Astrocyte (in vitro differentiated cells and primary cell): ENCODE measurements around the gene AKAP8. TPM values are rescaled to one million over a fixed set of nuclear protein-coding genes. Genes with fewer than 3 reads are reported as not detected.

Experiments used
- DNase-seq: peaks from one replicate; pipeline ENCODE4 v3.0.0-alpha.2; 2010; ENCODE audit warnings: low read depth
- FAIRE-seq: peaks from 2 replicates; lab custom pipeline; 2011; peaks lifted over from hg19 to GRCh38; lab: Jason Lieb, UNC
- H2AFZ ChIP-seq: 2 replicates; pipeline ENCODE4 v1.6.0; 2012; ENCODE audit warnings: low read depth, low read length, inconsistent platforms
- H3K27ac ChIP-seq: 2 replicates; pipeline ENCODE4 v1.5.1; 2011; ENCODE audit warnings: low read depth, low read length, inconsistent platforms
- H3K27me3 ChIP-seq: 2 replicates; pipeline ENCODE4 v1.6.0; 2011; ENCODE audit warnings: low read length, inconsistent platforms; ENCODE audit not compliant: insufficient read depth
- H3K36me3 ChIP-seq: 2 replicates; pipeline ENCODE4 v1.5.1; 2011; ENCODE audit warnings: low read length, inconsistent platforms; ENCODE audit not compliant: insufficient read depth
- H3K4me1 ChIP-seq: 2 replicates; pipeline ENCODE4 v1.5.1; 2011; ENCODE audit warnings: low read length, inconsistent platforms; ENCODE audit not compliant: insufficient read depth
- H3K4me2 ChIP-seq: 2 replicates; pipeline ENCODE4 v1.6.0; 2012; ENCODE audit warnings: low read length, inconsistent platforms
- H3K4me3 ChIP-seq: 2 replicates; pipeline ENCODE4 v1.5.1; 2011; ENCODE audit warnings: low read depth, mild to moderate bottlenecking, low read length, inconsistent platforms; ENCODE audit not compliant: insufficient read depth
- H3K79me2 ChIP-seq: 2 replicates; pipeline ENCODE4 v1.6.0; 2012; ENCODE audit warnings: mild to moderate bottlenecking, low read length, inconsistent platforms; ENCODE audit not compliant: insufficient read depth
- H3K9ac ChIP-seq: 2 replicates; pipeline ENCODE4 v1.6.0; 2012; ENCODE audit warnings: mild to moderate bottlenecking, low read length, inconsistent platforms
- H3K9me3 ChIP-seq: 2 replicates; pipeline ENCODE4 v1.5.1; 2012; ENCODE audit warnings: low read depth, mild to moderate bottlenecking, low read length, inconsistent platforms; ENCODE audit not compliant: insufficient read depth
- H4K20me1 ChIP-seq: 2 replicates; pipeline ENCODE4 v1.6.0; 2012; ENCODE audit warnings: low read length, inconsistent platforms; ENCODE audit not compliant: insufficient read depth
- H3K27ac Mint-ChIP-seq: one replicate; pipeline ENCODE4 v1.8.0; 2021; ENCODE audit warnings: mild to moderate bottlenecking, mixed read lengths; ENCODE audit not compliant: unreplicated experiment
- H3K27me3 Mint-ChIP-seq: one replicate; pipeline ENCODE4 v1.8.0; 2021; ENCODE audit warnings: low read depth, mixed read lengths; ENCODE audit not compliant: unreplicated experiment
- H3K36me3 Mint-ChIP-seq: one replicate; pipeline ENCODE4 v1.8.0; 2021; ENCODE audit warnings: low read depth, mixed read lengths; ENCODE audit not compliant: unreplicated experiment
- H3K4me1 Mint-ChIP-seq: one replicate; pipeline ENCODE4 v1.8.0; 2021; ENCODE audit warnings: low read depth, mixed read lengths; ENCODE audit not compliant: unreplicated experiment
- H3K4me3 Mint-ChIP-seq: one replicate; pipeline ENCODE4 v1.8.0; 2021; ENCODE audit warnings: mild to moderate bottlenecking, moderate library complexity, mixed read lengths; ENCODE audit not compliant: unreplicated experiment
- H3K9me3 Mint-ChIP-seq: one replicate; pipeline ENCODE4 v1.8.0; 2021; ENCODE audit warnings: mild to moderate bottlenecking, mixed read lengths; ENCODE audit not compliant: unreplicated experiment
- EZH2 ChIP-seq: IDR thresholded peaks from 2 replicates; pipeline ENCODE4 v1.6.1; 2012; ENCODE audit warnings: mild to moderate bottlenecking, low read length, inconsistent platforms; ENCODE audit not compliant: insufficient read depth
- total RNA-seq: library from RNA; stranded (reverse); gene quantifications from 2 replicates; pipeline ENCODE4 v1.2.1, GENCODE V29; 2021
- TF ChIP-seq, protein P1 (sequence below): IDR thresholded peaks from 2 replicates; pipeline ENCODE4 v1.5.1; 2011; ENCODE audit warnings: low read depth, mild to moderate bottlenecking, inconsistent platforms, low read length, moderate library complexity; ENCODE audit not compliant: insufficient read depth

AKAP8 gene
- total RNA-seq, 1 donor from 2014 or later, result 40.1 TPM

DNA sequence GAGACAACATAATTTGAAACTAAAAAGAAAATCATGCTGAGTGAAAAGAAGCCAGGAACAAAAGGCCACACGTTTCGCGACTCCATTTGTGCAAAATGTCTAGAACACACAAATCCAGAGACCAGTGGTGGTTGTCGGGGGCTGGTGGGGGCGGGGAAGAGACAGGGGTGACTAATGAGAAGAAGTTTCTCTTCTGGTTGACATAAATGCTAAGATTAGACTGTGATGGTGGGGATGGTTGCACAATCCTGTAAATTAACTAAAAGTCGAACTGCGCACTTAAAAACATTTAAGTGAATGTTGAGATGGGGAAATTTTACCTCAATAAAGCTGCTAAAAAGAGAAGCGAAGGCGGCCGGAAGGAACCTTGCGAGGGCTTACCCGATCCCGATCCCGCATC, 7.1 kb downstream of the AKAP8 start:
- Mint-ChIP-seq H3K27ac (no peak overlapping the region), H3K9me3 (no peaks in the 10 kb centered on the region), H3K4me3 (no peak overlapping the region), H3K36me3 (peaks cover 20% of the 10 kb centered on the region), H3K4me1 (peaks cover 14% of the 10 kb centered on the region), H3K27me3 (no peaks in the 10 kb centered on the region)
- DNase-seq, result no peak
- no peak overlapping the region for H2AFZ ChIP-seq
- peaks cover 68% of the 10 kb centered on the region for H3K79me2 ChIP-seq
- peaks cover 69% of the 10 kb centered on the region for H4K20me1 ChIP-seq
- H3K9me3 ChIP-seq, result no peaks in the 10 kb centered on the region
- no peaks in the 10 kb centered on the region for H3K27me3 ChIP-seq
- no peak for TF ChIP-seq EZH2
- TF ChIP-seq, protein P1, sequence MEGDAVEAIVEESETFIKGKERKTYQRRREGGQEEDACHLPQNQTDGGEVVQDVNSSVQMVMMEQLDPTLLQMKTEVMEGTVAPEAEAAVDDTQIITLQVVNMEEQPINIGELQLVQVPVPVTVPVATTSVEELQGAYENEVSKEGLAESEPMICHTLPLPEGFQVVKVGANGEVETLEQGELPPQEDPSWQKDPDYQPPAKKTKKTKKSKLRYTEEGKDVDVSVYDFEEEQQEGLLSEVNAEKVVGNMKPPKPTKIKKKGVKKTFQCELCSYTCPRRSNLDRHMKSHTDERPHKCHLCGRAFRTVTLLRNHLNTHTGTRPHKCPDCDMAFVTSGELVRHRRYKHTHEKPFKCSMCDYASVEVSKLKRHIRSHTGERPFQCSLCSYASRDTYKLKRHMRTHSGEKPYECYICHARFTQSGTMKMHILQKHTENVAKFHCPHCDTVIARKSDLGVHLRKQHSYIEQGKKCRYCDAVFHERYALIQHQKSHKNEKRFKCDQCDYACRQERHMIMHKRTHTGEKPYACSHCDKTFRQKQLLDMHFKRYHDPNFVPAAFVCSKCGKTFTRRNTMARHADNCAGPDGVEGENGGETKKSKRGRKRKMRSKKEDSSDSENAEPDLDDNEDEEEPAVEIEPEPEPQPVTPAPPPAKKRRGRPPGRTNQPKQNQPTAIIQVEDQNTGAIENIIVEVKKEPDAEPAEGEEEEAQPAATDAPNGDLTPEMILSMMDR, result no peak
- FAIRE-seq, result no peak
- H3K4me1 ChIP-seq, result peaks cover 14% of the 10 kb centered on the region
- no peak overlapping the region for H3K9ac ChIP-seq
- peaks cover 26% of the 10 kb centered on the region for H3K36me3 ChIP-seq
- H3K27ac ChIP-seq, result no peak overlapping the region
- no peak overlapping the region for H3K4me3 ChIP-seq
- no peak overlapping the region for H3K4me2 ChIP-seq

DNA sequence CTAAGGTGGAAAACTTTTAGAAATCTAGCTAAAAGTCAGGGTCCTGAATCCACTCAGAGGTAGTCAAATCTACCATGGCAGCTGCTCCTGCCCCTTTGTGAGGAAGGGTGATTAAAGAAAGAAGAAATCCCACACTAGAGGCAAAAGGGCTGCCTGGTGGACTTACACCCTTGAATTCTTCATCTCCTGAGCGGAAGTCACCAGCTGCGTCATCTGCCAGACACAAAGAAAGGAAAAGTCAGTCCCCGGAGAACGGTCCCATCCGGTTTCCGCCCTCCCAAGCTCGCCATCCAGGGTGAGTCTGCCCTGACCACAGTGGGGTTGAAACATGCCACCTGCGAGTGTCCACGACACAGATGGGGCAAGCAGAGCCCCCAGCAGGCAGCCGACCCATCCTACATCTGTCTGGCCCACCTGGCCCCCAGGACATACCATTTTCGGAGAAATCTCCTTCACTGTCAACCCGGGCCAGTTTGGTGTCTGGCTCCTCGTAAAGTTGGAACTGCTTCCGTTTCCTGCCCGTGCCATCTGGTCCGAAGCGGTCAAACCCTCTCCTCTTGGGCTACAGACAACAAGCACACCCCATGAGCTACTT, 7.7 kb downstream of the AKAP8 start:
- H3K27ac Mint-ChIP-seq, result no peak overlapping the region
- Histone ChIP-seq H3K4me3 (no peak overlapping the region), H3K4me2 (no peak overlapping the region), H4K20me1 (peaks cover 64% of the 10 kb centered on the region), H3K27ac (no peak overlapping the region), H2AFZ (no peak overlapping the region), H3K27me3 (no peaks in the 10 kb centered on the region), H3K79me2 (peaks cover 62% of the 10 kb centered on the region), H3K9ac (no peak overlapping the region), H3K4me1 (peaks cover 9% of the 10 kb centered on the region), H3K36me3 (peaks cover 26% of the 10 kb centered on the region), H3K9me3 (no peaks in the 10 kb centered on the region)
- DNase-seq (no peak), FAIRE-seq (no peak)
- TF ChIP-seq, protein P1, result no peak
- no peak for TF ChIP-seq EZH2
- no peaks in the 10 kb centered on the region for H3K27me3 Mint-ChIP-seq
- H3K4me3 Mint-ChIP-seq, result no peak overlapping the region
- peaks cover 10% of the 10 kb centered on the region for H3K4me1 Mint-ChIP-seq
- H3K36me3 Mint-ChIP-seq, result peaks cover 22% of the 10 kb centered on the region
- no peaks in the 10 kb centered on the region for H3K9me3 Mint-ChIP-seq

DNA sequence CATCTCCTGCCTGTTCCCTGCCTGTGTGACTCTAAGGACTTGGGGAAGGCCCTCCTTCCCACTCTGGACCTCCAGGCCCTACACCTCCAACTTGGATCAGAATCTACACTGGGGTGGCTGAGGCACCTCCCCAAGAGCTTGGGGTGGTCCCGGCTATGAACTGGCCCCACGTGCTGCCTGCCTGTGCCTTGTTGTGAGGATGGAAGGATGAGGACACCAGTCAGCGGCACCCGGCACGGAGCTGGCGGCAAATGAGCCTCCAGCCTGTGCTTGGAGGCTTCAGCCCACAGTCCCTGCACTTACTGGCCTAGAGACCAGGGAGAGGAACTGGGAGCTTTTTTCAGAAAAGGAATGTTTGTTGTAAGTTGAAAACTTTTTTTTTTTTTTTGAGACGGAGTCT, 8.5 kb downstream of the AKAP8 start:
- TF ChIP-seq, protein P1, result no peak
- no peak for TF ChIP-seq EZH2
- H3K4me1 ChIP-seq, result peaks cover 9% of the 10 kb centered on the region

More for the DNA sequence above, 8.5 kb downstream of the AKAP8 start:
- Histone ChIP-seq H3K27me3 (no peaks in the 10 kb centered on the region), H3K36me3 (peaks cover 26% of the 10 kb centered on the region), H3K9ac (no peak overlapping the region), H3K4me3 (no peak overlapping the region), H3K4me2 (no peak overlapping the region), H3K27ac (no peak overlapping the region), H4K20me1 (peaks cover 56% of the 10 kb centered on the region), H3K9me3 (no peaks in the 10 kb centered on the region), H3K79me2 (peaks cover 54% of the 10 kb centered on the region), H2AFZ (no peak overlapping the region)
- H3K4me3 Mint-ChIP-seq, result no peak overlapping the region
- FAIRE-seq, result no peak
- DNase-seq, result no peak
- no peak overlapping the region for H3K27ac Mint-ChIP-seq
- peaks cover 22% of the 10 kb centered on the region for H3K36me3 Mint-ChIP-seq
- no peaks in the 10 kb centered on the region for H3K9me3 Mint-ChIP-seq
- H3K27me3 Mint-ChIP-seq, result no peaks in the 10 kb centered on the region
- peaks cover 6% of the 10 kb centered on the region for H3K4me1 Mint-ChIP-seq
